HG02973 (cell line): ENCODE measurements around the gene PIH1D1.
A peak's percentile ranks its signal among the peaks of the same experiment; 100 is the strongest.

ENCODE experiments used
- ATAC-seq: cut with Tn5 transposase; IDR thresholded peaks from one replicate; pipeline ENCODE4 v1.9.1; 2021; ENCODE audit warnings: moderate library complexity; ENCODE audit not compliant: unreplicated experiment

The PIH1D1 gene

DNA sequence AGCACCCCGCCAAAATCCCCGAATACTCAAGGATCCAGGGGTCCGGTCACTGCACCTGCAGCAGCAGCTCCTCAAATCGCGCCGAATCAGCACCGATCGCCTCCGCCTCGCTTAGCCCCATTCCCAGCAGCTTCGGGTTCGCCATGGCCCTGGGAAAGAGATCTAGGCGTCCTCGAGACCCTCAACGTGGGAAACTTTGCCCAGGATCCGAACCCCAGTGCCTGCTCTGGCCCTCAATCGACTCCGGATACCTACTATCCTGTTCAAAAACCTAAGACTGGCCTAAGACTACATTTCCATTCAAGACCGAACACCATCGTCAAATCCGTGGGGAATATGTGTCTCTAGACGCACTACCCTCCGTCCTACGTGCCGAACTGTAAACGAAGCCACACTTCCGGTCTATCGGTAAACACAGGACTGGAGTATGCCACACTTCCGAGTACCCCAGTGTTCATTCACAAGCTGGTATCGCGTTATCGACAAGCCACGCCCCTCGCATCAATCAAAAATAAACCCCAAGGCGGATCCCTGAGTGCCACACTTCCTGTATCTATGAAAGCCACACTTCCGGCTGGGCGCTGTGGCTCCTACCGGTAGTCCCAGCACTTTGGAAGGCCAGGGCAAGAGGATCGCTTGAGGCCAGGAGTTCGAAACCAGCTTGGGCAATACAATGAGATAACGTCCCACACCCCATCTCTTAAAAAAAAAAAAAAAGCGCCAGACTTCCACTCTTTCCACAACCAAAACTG is at the start of gene PIH1D1:
TSS of gene PIH1D1 (minus strand) at position 385 of the 752 bp plus-strand sequence. CDS start at position 145, 240 bp downstream.
- peak; percentile 45 for ATAC-seq

DNA sequence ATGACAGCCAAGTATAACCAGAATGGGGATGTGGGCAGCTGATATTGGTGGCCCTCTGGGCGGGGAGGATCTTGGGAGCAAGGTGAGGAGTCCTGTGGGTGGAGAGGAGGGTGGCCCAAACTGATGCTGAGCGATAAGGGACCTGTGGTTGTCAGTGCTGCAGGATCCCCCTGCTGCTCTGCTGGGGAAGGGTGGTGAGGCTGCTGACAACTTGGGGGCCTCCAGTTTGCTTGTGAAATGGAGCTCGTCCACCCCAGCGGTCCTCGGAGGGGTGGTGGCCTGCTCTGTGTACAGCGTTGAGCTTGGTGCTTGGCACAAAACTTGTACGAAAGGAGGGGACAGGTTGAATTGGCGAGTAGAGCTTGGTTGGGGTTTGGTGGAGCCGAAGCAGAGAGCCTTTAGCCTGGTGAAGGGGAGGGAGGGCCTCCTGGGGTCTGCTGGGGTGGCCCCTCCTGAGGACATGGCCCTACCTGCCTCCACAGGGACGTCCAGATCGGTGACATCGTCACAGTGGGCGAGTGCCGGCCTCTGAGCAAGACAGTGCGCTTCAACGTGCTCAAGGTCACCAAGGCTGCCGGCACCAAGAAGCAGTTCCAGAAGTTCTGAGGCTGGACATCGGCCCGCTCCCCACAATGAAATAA is 47.5 kb upstream of the PIH1D1 start:
- no peak for ATAC-seq

DNA sequence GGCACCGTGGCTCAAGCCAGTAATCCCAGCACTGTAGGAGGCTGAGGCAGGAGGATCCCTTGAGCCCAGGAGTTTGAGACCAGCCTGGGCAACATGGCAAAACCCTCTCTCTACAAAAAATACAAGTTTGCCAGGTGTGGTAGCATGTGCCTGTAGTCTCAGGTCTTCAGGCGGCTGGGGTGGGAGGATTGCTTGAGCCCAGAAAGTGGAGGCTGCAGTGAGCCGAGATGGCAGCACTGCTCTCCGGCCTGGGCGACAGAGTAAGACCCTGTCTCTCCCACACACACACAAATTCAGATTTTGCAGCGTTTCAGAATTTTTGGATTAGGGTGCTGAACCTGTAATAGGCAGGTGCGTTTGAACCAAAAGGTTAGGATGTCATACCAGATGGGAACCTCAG is 46.9 kb upstream of the PIH1D1 start:
- ATAC-seq, result no peak

DNA sequence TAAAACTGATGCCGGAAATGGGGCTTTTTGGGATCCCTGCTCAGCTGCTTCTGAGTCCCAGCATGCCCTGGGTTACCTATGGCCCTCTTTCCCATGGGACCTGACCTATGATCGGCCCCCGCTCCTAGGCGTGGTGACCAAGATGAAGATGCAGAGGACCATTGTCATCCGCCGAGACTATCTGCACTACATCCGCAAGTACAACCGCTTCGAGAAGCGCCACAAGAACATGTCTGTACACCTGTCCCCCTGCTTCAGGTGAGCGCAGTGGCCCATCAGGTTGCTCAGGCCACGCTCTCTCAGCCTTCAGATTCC is 46.1 kb upstream of the PIH1D1 start:
- no peak for ATAC-seq

DNA sequence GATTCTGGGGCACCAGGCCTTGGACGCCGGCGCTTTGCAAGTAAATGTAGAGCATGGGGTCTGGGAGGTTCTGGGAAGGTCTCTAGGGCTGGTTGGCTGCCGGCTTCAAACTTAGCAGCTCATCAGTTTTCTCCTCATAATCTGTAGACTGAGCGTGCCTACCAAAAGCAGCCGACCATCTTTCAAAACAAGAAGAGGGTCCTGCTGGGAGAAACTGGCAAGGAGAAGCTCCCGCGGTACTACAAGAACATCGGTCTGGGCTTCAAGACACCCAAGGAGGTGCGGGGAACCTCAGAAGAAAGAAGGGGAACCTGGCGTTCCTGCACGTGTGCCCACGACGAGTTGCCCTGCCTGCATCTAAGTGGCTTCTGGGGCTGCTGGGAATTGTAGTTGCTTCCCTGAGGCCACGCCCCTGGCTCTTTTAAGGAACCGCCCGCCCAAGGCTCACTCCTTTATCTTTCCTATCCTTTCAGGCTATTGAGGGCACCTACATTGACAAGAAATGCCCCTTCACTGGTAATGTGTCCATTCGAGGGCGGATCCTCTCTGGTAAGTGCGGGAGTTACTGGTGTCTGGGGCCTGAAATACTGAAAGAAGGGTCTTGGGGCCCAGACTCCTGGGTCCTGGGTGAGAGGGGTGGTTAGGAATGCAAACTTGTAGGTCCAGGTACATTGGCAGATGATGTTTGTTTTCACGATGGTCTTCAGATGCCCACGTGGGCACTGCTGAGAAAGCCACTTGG is 45.6 kb upstream of the PIH1D1 start:
- no peak for ATAC-seq

DNA sequence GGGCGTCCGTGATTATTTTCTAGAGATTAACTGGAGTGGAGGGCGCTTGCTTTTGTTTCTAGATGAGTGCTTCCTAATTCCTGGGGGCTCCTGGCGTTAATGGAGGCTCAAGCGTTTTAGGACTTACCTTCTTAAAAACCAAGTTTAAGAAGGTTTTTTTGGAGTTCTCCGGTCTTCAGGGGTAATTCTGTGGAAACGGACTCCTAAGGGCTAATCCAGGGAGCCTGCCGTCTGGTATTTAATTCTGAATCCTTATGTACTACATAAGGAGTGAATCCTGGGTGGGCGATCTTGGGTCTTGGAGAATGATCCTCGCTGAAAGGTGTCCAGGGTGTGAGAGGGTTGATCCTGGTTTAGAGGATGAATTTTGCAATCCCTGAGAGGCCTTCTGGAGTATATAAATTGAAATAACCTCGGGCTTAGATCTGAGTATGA is 45.0 kb upstream of the PIH1D1 start:
- no peak for ATAC-seq

DNA sequence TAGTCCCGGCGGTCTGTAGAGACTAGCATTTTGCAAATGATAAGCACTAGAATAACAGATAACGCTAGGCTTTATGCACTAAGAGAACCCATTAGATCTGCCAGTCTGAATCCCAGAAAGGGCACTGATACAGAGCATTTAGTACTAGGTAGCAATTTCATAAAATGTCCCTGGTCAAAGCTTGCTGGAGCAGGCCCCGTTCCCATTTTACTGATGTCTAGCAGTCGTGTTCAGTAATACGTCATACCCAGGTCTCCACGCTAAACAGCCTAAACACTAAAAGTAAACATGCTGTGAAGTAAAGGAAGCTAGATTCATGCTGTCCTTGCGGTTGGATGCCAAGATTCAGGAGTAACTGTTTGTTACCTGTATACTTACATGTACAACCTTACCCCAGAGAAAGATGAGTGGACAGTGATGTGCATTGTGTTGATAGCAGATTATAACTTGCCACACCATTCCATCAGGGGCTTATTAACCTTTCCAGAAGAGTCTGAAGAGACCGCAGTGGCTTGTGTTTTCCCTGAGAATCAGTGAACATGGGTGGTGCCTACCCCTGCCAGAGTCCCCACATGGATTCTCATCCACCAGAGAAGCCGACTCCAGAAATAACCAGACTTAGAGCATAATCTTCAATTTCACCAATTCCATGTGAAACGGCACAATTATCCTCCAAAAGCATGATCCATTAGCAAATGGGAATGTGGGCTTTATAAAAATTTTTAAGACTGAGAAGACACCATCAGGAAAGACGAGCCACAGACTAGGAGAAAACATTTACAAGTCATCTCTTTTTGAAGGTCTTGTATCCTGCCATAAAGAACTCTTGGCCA is 41.2 kb upstream of the PIH1D1 start:
- ATAC-seq, result no peak

DNA sequence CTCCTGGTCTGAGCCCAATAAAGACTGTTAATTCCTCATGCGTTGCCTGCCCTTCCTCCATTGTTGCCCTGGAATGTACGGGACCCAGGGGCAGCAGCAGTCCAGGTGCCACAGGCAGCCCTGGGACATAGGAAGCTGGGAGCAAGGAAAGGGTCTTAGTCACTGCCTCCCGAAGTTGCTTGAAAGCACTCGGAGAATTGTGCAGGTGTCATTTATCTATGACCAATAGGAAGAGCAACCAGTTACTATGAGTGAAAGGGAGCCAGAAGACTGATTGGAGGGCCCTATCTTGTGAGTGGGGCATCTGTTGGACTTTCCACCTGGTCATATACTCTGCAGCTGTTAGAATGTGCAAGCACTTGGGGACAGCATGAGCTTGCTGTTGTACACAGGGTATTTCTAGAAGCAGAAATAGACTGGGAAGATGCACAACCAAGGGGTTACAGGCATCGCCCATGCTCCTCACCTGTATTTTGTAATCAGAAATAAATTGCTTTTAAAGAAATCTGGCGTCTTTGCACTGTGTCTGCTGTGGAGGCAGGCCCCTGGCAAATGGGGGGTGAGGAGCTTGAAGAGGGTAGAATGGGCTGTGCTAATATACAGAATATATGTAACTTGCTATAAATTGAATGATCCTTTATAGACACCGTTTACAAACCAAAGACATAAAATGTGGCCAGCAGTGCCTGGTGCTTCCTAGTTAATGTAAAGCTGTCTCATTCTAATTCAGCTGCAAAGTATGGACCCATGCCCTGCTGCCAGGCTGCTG is 40.4 kb upstream of the PIH1D1 start:
- no peak for ATAC-seq

DNA sequence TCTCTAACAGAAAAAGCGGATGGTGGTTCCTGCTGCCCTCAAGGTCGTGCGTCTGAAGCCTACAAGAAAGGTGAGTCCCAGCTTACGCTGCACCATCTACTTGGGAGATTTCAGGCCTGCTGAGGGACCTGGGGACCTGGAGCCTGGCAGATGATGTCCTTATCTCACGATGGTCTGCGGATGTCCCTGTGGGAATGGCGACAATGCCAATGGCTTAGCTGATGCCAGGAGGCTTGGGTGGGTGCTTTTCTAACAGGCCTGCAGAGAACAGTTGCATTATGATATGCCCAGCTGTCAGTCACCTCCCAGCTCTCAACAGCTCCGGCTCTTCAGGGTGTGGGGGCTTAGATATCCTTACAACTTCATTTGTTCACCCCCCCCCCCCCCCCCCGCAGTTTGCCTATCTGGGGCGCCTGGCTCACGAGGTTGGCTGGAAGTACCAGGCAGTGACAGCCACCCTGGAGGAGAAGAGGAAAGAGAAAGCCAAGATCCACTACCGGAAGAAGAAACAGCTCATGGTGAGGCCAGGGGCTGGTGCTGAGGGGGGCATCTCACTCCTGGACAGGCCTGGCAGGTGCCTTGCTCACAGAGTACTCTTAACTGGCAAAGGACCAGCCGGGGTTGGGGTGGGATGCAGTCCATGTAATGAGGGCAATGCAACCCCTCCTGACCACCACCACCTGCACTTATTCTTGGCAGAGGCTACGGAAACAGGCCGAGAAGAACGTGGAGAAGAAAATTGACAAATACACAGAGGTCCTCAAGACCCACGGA is 39.6 kb upstream of the PIH1D1 start:
- ATAC-seq, result no peak

DNA sequence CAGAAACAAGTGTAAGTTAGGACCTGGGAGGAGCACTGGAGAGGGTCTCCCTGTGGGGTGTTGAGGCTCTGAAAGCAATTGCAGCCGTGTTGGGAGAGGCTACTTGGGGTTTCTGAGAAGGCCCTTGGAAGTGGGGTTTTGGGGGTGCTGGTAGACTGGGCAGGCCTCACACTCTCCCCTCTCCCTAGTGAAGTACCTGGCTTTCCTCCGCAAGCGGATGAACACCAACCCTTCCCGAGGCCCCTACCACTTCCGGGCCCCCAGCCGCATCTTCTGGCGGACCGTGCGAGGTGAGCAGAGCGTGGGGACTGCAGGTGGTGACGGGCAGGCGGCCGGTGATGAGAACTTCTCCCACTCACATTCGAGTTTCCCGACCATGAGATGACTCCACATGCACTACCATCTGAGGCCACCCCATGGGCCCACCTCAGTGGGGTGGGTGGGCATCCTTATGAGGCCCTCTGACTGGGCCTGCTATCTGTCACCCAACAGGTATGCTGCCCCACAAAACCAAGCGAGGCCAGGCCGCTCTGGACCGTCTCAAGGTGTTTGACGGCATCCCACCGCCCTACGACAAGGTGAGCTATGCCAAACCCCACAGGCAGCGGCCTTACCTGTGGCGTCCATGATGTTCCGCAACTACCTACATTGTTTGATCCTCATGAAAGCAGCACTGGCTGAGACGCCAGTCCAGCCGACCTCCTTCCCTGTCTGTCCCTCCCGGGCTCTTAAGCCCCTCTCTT is 38.8 kb upstream of the PIH1D1 start:
- no peak for ATAC-seq

DNA sequence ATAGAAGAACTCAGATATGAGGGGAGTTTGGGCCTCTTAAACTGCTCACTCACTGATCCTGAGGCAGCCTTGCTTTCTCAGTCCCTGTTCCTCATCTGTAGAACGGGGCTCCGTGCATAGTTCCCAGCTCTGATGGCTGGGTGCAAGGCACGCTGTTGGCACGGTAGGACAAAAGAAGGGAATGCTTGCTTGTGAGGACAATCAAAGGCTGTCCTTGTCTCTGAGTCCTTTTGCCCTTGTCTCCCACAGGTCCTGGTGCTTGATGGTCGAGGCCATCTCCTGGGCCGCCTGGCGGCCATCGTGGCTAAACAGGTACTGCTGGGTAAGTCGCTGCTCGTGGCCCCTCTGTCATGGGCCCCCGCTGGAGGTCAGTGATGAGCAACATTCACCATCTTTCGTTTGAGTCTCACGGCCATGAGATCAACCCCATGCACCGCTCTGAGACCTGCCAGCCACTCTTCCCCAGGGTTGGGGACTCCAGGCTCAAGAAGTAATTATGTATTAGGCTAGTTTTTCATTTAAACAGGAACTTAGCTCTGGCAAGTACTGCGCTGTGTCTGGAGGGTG is 38.1 kb upstream of the PIH1D1 start:
- no peak for ATAC-seq

DNA sequence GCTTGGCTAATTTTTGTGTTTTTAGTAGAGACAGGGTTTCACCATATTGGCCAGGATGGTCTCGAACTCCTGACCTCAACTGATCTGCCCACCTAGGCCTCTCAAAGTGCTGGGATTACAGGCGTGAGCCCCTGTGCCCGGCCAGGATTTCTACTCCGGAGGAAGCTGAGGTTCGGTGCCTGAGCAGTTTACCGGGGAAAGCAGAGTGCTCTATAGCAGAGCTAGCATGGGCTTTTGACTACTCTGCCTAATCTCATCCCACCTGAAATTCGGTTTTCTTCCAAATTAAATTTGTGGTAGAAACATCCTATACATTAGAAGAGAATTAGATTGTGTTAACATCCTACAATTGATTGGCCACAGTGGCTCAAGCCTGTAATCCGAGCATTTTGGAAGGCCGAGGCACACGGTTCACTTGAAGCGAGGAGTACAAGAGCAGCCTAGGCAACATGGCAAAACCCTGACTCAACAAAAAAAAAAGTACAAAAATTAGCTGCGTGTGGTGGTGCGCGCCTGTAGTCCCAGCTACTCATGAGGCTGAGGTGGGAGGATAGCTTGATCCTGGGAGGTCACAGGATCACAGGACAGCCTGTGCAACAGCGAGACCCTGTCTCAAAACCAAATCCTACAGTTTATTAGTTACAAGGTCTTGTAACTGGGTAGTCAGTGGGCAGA is 37.4 kb upstream of the PIH1D1 start:
- ATAC-seq, result no peak

DNA sequence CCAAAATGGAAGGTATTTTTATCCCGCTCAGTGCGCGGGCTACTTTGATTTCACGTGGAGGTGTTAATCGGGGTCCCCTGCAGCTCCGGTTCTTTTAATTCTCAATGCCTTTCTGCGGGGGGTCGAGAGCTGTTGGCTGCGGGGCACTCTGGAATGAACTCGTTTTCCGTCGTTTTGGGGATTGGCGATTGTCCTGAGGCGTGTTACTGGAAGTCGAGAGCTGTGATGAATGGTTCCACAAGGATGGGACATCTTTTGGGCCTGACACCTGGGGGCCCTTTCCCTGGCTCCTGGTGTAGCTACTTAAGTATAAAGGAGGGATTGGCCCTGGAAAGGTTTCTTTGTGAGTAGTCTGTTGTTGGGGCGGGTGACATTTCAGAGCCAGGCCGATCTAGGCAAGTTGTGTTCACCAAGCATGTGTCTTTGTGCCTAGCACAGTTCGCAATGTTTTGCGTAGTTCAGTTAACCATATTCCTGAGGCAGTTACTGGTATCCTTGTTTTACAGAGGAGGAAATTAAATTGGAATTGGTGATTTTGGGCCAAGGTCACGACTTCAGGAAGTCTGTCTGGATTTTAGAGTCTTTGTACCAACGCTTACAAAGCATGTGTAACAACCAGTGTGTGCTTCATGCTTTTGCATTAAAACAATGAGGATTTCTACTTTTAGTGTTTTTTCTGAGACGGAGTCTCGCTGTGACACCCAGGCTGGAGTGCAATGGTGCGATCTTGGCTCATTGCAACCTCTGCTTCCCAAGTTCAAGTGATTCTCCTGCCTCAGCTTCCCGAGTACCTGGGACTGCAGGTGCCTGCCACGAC is 36.6 kb upstream of the PIH1D1 start:
- no peak for ATAC-seq

DNA sequence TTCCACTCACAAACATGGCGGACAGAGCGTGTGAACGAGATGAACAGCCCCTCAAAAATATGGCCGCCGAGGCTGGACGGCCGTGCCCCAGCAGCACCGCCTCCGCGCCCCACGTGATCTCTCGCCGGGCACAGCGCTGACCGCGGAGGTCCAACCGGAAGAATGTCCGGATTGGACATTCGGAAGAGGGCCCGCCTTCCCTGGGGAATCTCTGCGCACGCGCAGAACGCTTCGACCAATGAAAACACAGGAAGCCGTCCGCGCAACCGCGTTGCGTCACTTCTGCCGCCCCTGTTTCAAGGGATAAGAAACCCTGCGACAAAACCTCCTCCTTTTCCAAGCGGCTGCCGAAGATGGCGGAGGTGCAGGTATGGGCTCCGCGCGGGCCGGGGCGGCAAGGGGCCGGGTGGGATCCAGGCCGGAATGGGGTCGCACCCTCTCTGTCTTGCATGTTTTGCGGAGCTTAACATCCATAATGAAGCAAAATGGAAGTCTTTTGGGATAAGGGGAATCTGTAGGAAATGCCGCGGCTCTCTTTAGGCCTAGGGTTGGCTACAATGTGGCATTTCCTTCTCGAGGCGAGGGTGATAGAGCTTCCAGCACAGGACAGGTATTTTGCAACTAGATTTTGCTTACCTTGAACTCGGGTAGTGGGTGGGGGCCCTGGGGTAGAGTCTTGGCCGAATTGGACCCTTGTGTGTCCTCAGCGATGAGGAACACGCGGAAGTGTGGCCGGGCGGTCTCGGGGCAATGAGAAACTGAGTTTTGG is 35.8 kb upstream of the PIH1D1 start, which contains the start of gene RPL13A:
TSS of gene RPL13A (plus strand) at position 332 of the 769 bp plus-strand sequence. CDS start at position 354, 22 bp downstream.
- ATAC-seq, result peak; percentile 79

DNA sequence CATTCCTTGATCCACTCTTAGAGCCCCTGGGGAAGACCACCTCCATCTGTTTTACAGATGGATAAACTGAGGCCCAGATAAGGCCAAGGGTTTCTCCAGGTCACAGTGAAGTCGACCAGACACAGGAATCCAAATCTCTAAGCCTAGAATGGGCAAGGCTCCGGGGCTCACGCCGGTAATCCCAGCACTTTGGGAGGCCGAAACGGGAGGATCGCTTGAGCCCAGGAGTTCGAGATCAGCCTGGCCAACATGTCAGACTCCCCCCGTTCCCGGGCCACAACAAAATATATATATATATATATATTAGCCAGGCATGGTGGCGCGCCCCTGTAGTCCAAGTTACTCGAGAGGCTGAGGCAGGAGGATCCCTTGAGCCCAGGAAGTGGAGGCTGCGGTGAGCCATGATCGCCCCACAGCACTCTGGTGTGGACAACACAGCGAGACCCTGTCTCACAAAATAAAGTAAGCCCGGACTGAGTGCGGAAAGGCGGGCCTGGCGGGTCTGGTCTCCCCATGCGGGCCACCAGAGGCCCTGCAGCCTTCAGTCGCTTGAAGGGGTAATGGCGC is 35.2 kb upstream of the PIH1D1 start:
- ATAC-seq, result no peak

DNA sequence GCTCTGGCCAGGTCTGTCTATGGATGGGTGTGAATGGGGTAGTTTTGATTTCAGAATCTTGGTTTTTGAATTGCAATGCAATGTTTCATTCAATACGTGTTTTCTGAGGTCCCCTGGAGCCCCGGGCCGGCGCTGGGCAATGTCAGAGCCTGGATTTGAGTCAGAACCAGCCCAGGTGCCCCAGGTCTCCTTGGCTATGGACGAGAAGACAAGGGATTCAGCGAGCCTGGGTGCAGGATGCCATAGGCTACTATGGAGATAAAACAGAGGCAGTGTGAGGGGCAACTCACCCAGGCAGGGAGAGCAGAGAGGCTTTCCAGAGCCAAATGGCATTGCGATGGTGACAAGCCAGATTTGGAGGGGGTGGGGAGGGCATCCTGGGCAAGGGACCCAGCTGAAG is 34.6 kb upstream of the PIH1D1 start:
- no peak for ATAC-seq
